Breast epithelium (tissue), 3 donors: Measurements from ENCODE around the gene CEP78.

Experiments used
- CTCF ChIP-seq, 3 donors: fragments of 450-650 bp; IDR thresholded peaks; one replicate each; pipeline ENCODE4 v1.5.1; 2016 to 2017; ENCODE audit warnings: antibody characterized with exemption in 3 of 3, mild to moderate bottlenecking in 3 of 3, moderate library complexity in 3 of 3
- POLR2AphosphoS5 ChIP-seq, 3 donors: sonication (generic); formaldehyde crosslinking; IDR thresholded peaks; one replicate each; pipeline ENCODE4 v1.6.1; 2017; ENCODE audit warnings: antibody characterized with exemption in 3 of 3

GRCh38 chr9:78209127-78209526 lies 26.7 kb upstream of the CEP78 start:
- TF ChIP-seq CTCF (IDR thresholded peaks at IDR 0.05) (no peak), POLR2AphosphoS5 (IDR thresholded peaks at IDR 0.05) (no peak)
